Epithelial cell of proximal tubule (primary cell): ENCODE results near the gene LTBP3. TPM values are rescaled to one million over a fixed set of nuclear protein-coding genes. Genes with fewer than 3 reads are reported as not detected.

ENCODE experiments used
- DNase-seq: peaks from one replicate; pipeline ENCODE4 v3.0.0-alpha.2; 2011; ENCODE audit warnings: low read depth
- H3K4me3 ChIP-seq: 2 replicates; pipeline ENCODE4 v1.5.1; 2011; ENCODE audit warnings: low read depth, mild to moderate bottlenecking, low read length
- CTCF ChIP-seq: conservative IDR thresholded peaks from 2 replicates; pipeline ENCODE4 v1.5.1; 2012; ENCODE audit warnings: low read depth, mild to moderate bottlenecking, low read length
- total RNA-seq: library from RNA; depleted of rRNA; stranded (reverse); fragments of >200 nt; gene quantifications from 2 replicates; pipeline ENCODE4 v1.2.3, GENCODE V29; 2015

LTBP3 gene
- total RNA-seq, 1 donor from 2014 or later: 102 TPM

GRCh38 chr11:65562020-65562419 lies 3.9 kb upstream of the LTBP3 start:
- DNase-seq: no peak
- no peak overlapping the region for H3K4me3 ChIP-seq
- no peak for TF ChIP-seq CTCF

- no peak for DNase-seq
- no peak overlapping the region for H3K4me3 ChIP-seq
- no peak for TF ChIP-seq CTCF
Observed at GRCh38 chr11:65560555-65561418, 2.6 kb upstream of the LTBP3 start.

- H3K4me3 ChIP-seq: no peak overlapping the region
- no peak for DNase-seq
- TF ChIP-seq CTCF: no peak
Observed at GRCh38 chr11:65559951-65560537, 1.9 kb upstream of the LTBP3 start.

GRCh38 chr11:65559535-65559934 lies 1.4 kb upstream of the LTBP3 start:
- no peak for TF ChIP-seq CTCF
- no peak overlapping the region for H3K4me3 ChIP-seq
- no peak for DNase-seq

GRCh38 chr11:65558930-65559509 lies 861 bp upstream of the LTBP3 start:
- no peak for TF ChIP-seq CTCF
- DNase-seq: no peak
- H3K4me3 ChIP-seq: peak overlapping the region; percentile 28

- peak overlapping the region; percentile 67 for H3K4me3 ChIP-seq
- no peak for TF ChIP-seq CTCF
- no peak for DNase-seq
Observed at GRCh38 chr11:65557280-65558001, 718 bp downstream of the LTBP3 start.
